Left renal cortex interstitium (tissue), 4 donors: ENCODE measurements around the gene HEPH. TPM values are rescaled to one million over a fixed set of nuclear protein-coding genes. Genes with fewer than 3 reads are reported as not detected.
"Not testable (repeated sequence)": the region's sequence is repeated elsewhere in the genome, so short reads cannot be mapped to it uniquely, and the experiment has no call there.

Source experiments
- DNase-seq, 4 donors: peaks; one replicate each; pipeline ENCODE4 v3.0.0-alpha.2; 2013; ENCODE audit warnings: low read depth in 4 of 4, low spot score in 2 of 4, missing footprints in 1 of 4
- polyA plus RNA-seq, 4 donors: library from polyadenylated mRNA; unstranded; fragments of 120-200 nt; gene quantifications; one replicate each; pipeline ENCODE4 v1.2.1, GENCODE V29; 2013; ENCODE audit not compliant: insufficient read length in 4 of 4

The HEPH gene, protein sequence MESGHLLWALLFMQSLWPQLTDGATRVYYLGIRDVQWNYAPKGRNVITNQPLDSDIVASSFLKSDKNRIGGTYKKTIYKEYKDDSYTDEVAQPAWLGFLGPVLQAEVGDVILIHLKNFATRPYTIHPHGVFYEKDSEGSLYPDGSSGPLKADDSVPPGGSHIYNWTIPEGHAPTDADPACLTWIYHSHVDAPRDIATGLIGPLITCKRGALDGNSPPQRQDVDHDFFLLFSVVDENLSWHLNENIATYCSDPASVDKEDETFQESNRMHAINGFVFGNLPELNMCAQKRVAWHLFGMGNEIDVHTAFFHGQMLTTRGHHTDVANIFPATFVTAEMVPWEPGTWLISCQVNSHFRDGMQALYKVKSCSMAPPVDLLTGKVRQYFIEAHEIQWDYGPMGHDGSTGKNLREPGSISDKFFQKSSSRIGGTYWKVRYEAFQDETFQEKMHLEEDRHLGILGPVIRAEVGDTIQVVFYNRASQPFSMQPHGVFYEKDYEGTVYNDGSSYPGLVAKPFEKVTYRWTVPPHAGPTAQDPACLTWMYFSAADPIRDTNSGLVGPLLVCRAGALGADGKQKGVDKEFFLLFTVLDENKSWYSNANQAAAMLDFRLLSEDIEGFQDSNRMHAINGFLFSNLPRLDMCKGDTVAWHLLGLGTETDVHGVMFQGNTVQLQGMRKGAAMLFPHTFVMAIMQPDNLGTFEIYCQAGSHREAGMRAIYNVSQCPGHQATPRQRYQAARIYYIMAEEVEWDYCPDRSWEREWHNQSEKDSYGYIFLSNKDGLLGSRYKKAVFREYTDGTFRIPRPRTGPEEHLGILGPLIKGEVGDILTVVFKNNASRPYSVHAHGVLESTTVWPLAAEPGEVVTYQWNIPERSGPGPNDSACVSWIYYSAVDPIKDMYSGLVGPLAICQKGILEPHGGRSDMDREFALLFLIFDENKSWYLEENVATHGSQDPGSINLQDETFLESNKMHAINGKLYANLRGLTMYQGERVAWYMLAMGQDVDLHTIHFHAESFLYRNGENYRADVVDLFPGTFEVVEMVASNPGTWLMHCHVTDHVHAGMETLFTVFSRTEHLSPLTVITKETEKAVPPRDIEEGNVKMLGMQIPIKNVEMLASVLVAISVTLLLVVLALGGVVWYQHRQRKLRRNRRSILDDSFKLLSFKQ
- polyA plus RNA-seq = 10 to 100 TPM; 42.6 to 64.4 (median 57.5) TPM

DNA sequence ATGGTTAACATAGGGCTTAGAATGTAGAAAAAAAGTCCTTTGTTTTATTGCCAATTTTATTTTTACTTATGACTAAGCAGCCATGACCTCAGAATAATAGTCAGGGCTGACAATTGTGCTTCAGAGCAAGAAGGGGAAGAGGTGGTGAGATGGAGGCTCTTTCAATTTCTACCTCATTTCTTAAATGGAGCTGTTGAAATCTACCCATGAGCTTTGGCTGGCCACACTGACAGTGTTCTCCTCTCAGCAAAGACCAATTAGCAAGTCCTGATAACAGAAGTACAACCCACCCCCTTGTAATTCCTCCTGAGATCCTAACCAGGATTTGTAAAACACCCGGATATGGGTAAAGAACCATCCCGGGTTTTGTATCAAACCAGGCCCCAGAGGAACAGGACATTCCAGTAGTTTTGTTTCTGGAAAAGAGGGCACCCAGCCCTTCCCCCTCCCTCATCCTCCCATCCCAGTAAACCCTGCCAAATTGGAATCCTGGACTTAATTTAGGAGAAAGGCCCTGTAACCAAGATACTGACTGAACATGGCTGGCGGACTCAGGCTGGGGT, at the start of gene HEPH:
HEPH (plus strand) TSS at position 399 of the 563 bp plus-strand sequence. CDS start 6,324 bp downstream, outside the sequence.
- DNase-seq = peak in 3 of 4 donors; percentile 24 to 39 (median 28)

DNA sequence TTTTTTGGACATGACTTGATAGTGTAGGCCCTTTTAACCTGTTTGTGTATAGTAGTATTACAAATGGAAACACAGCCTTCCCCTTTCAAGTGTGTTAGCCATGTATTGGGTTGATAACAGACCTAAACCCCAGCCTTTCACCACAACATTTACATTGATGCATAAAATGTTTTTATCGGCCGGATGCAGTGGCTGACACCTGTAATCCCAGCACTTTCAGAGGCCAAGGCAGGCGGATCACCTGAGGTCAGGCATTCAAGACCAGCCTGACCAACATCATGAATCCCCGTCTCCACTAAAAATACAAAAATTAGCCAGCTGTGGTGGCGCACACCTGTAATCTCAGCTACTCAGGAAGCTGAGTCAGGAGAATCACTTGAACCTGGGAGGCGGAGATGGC, 45.3 kb upstream of the HEPH start:
- DNase-seq = not testable (repeated sequence)

DNA sequence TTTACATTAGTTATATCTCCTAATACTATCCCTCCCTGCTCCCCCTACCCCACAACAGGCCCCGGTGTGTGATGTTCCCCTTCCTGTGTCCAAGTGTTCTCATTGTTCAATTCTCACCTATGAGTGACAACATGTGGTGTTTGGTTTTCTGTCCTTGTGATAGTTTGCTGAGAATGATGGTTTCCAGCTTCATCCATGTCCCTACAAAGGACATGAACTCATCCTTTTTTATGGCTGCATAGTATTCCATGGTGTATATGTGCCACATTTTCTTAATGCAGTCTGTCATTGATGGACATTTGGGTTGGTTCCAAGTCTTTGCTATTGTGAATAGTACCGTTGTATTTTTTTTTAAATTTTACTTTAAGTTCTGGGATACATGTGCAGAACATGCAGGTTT, 42.7 kb upstream of the HEPH start:
- DNase-seq = not testable (repeated sequence)

DNA sequence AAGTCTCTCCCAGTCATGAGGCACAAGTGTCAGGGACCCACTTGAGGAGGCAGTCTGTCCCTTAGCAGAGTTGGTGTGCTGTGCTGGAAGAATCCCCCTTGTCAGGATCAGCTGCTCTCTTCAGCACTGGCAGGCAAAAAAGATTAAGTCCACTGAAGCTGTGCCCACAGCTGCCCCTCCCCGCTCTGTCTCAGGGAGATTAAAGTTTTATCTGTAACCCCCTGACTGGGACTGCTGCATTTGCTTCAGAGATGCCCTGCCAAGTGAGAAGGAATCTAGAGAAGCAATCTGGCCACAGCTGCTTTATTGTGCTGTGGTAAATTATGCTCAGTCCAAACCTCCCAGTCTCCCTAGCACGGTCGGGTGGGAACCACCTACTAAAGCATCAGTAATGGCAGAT, 37.4 kb upstream of the HEPH start:
- no peak for DNase-seq

DNA sequence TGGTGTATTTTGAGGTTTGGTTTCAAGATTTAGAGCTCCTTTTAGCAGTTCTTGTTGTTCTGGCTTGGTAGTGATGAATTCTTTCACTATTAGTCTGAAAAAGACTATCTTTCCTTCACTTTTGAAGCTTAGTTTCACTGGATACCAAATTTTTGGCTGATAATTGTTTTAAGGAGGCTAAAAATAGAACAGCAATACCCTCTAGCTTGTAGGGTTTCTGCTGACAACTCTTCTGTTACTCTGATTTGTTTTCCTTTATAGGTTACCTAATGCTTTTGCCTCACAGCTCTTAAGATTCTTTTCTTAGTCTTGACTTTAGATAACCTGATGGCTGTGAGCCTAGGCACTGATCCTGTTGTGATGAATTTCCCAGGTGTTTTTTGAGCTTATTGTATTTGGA, 33.6 kb upstream of the HEPH start:
- DNase-seq = no peak

DNA sequence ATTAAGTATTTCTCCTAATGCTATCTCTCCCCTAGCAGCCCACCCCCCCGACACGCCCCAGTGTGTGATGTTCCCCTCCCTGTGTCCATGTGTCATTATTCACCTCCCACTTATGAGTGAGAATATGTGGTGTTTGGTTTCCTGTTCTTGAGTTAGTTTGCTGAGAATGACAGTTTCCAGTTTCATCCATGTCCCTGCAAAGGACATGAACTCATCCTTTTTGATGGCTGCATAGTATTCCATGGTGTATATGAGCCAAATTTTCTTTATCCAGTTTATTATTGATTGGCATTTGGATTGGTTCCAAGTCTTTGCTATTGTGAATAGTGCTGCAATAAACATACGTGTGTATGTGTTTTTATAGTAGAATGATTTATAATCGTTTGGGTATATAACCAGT, 28.8 kb upstream of the HEPH start:
- not testable (repeated sequence) for DNase-seq

DNA sequence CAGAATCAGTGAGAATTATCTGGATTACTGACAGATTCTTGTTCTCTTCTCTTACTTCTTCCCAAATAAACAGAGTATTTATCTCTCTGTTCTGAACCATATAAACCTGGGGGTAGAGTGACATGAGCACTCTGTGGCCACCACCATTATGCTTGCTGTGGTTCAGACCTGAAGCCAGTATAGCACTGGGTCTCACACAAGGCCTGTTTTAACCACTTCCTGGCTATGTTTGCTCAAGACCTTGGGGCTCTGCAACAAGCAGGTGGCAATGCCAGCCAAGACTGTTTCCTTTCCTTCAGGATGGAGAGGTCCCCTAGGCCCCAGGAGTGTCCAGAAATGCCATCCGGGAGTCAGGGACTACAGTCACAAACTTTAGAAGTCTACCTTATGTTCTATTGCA, 21.7 kb upstream of the HEPH start:
- DNase-seq = no peak

DNA sequence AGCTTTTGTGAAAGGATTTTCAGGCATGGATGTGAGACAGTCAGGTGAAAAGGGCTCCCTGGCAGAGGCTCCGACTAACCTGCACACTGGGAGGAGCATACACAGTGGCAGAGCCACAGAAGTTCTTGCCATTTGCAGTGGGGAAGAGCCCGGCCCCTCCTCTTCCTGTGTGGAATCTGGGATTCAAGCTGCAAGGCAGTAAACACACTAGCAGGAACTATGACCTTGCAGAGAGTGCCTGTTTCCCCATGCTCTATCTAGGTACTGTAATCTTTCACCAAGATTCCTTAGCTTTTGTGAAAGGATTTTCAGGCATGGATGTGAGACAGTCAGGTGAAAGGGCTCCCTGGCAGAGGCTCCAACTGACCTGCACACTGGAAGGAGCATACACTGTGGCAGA, 19.8 kb upstream of the HEPH start:
- no peak for DNase-seq

DNA sequence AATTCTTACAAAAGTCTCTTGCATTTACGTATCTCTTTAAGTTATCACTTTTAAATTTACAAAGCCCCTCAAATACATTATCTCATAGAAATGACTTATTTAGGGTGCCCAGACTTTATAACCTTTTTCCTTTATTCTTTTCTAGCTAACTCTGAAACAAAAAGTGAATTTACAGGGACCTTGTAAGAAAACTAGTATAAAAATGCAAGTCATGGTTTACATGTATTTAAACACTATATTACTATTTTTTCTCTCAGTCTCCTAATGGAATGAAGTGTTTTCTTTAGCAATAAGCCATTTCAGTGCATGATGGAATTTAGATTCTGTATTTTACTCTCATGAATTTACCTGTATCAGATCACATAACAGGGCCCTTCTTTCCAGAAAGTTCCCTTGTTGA, 14.5 kb upstream of the HEPH start:
- DNase-seq = no peak

DNA sequence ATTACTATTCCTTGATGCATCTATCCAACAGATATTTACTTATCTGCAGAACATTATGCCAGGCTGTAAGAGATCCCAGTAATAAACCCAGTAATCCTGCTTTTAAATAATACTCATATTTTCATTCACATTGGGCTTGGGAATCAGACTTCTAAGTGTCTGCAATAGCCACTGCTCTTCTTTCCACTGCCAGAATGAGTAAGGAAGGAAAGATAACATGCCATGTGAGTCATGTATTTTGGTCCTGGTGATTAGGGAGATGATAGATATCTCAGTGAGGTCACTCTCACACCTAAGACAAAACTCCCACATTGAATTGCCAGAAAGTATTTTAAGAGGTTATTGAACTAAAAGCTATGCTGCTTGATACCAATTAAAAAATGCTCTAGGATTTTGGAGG, 13.9 kb upstream of the HEPH start:
- no peak for DNase-seq

DNA sequence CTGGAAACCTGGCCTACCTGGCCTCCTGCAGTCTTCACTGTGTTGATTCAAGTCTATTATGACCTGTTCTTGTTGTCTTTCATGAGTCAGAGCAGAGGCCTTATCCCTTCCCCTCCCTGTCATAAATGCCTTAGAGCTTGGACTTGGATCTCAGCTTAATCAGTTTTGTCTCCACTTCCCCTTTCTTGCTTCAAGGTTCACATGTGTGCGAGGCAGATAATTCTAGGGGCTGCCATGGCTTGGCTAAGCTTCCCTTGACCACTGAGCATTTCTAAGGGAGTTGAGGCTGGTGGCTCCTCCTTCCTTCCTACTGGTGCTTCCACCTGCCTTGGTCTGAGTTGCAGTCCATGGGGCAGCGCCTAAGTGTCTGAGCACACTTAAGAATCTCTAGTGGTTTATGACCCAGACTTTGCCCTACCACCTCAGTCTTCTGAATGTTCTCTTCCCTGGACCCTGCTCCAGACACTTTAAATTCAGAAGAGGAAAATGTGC, 1.7 kb upstream of the HEPH start:
- no peak for DNase-seq

DNA sequence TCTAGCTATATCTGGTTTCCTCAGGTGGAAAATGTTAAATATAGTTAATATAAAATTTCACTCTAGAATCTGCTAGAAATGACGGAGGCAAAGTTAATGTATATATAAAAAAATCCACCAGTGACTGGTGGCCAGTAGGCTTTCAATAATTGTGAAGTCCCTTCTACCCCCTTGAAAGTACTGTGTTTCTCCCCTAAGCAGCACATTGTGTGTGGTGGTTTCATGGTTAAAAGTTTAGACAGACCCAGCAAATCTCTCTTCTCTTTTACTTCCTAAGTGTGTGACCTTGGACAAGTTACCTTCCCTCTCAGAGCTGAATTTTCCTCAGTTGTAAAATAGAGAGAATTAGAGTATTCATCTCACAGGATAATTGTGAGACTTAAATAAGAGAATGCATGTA, 600 bp upstream of the HEPH start:
- no peak for DNase-seq

DNA sequence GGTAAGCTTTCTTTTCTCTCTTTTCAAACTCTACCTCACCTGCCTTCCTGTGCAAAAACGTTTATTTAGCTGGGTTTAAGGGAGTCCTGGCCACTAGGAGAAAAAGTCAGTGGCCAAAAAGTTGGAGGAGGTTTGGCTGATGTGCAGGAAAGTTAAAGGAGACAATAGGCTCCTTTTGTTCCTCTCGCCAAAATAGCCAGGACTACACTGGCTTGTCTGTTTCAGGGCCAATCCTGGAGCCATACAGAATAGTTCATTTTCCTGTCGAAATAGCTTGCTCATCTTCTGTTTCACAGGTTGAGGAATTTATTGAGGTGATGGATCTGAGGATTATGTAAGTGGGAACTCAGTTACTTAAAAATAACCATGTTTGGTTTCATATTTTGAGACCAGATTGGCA, 423 bp downstream of the HEPH start:
- no peak for DNase-seq

DNA sequence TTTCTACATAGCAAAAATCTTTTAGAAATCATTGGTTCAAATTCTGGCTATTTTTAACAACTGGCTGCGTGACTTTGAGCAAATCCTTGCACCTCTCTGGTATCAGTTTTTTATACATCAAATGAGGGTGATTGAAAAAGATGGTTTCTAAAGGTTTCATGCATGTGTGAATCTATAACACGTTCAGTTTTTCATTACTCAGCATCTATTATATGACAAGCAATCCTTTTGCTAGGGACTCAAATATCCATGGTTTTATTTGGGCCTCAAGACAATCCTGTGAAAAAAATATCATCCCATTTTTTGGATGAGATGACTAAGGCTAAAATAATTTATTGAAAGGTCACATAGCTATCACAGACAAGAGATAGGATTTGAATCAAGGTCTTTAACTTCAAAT, 884 bp downstream of the HEPH start:
- DNase-seq = no peak

DNA sequence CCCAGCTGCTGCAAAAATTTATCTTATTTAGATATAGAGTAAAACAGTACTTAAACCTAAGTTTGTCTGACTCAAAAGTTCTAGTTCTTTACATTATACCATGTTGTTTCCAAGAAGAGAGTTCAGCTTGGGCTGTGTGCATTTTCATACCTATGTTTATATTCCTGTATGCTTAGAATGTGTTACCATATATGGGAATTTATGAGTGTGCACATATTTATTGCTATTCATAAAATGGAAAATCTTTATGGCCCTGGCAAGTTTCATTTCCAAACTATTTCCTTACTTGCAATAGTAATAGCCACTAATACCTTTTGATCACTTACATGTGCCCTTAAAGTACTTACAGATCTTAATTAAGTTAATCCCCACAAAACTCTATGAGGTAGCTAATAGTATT, 2.6 kb downstream of the HEPH start:
- DNase-seq = no peak

DNA sequence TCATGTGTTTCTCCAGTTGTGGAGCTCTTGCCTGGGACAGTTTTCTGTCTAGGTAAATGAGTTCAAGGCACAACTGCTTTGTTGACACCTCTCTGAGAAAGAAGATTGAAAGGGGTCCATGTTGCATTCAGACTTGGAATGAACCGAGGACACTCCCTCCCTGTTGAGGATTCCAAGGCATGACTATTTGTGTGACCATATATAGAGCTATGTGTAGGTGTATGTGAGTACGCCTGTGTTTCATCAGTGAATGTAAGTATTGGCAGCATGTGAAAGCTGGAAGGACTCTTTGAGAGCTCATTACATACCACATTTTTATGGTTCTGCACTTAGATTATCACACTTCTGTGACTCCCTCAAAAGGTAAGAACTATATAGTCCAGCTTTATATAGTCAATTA, 3.4 kb downstream of the HEPH start:
- DNase-seq = no peak

DNA sequence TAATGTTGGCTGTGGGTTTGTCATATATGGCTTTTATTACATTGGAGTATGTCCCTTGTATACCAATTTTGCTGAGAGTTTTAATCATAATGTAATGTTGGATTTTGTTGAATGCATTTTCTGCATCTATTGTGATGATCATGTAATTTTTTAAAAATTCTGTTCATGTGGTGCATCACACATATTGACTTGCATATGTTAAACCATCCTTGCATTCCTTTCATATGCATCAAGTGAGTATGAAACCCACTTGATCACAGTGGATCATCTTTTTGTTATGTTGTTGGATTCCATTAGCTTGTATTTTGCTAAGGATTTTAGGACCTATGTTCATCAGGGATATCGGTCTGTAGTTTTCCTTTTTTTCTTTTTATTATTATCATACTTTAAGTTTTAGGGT, 12.1 kb downstream of the HEPH start:
- no peak for DNase-seq

DNA sequence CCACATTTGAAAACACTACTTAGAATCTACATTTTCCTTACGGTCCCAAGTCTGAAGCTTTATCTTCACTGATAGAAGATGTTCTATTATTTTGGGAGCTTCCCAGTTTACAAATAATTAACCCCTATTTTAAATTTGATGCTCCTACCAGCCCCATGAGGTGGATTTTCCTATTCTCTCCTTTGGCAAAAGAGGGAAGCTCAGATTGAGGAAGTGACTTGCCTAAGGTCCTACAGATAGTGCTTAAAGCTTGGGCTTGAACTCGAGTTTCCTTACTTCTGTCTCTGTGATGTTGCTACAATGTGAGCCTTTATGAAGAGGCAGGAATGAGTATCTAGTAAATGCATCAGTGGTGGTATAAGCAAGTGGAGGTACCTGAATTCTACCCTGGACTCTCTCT, 27.5 kb downstream of the HEPH start:
- DNase-seq = no peak

DNA sequence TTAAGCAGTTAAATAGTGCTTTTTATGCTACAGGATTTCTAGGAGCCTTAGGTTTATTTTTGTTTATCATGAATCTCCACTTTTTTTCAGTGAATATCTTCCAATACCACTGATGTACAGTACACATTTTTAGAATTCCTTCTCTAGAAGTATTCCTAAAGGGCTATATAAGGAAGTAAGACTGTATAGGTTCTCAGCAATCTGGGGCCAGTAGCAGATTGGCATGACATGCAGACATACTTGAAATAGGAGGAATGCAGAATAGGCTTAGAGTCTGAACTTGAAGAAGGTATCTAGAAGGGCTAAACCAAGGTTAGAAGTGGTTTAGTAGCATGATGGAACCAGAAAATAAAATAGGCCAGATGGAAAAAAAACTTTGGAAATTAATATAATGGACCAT, 29.8 kb downstream of the HEPH start:
- DNase-seq = no peak

DNA sequence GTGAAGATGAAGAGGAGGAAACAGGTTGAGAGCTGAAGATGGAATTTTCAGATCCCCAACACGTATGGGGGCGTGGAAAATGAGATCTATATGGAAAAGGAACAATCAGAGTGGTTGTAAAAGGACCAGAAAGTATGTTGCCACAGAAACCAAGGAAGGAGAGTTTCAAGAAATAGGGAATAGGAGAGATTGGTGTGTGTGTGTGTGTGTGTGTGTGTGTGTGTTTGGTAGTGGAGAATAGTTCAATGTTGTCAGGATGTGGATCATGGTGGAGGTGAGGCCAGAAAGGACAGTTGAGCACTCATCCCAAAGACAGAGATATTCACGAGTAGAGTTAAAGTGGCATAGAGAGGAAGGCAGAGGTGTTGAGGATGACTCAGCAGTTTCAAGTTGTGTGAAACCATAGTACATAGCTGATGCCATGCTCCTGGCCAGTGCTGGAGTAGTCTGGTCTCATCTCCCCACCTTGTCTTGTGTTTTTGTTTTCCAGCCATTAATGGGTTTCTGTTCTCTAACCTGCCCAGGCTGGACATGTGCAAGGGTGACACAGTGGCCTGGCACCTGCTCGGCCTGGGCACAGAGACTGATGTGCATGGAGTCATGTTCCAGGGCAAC, 36.1 kb downstream of the HEPH start:
- DNase-seq = no peak
